ENCODE data around the gene ANO3. TPM values are rescaled to one million over a fixed set of nuclear protein-coding genes. Genes with fewer than 3 reads are reported as not detected.
"Not testable (repeated sequence)": the region's sequence is repeated elsewhere in the genome, so short reads cannot be mapped to it uniquely, and the experiment has no call there.

The ANO3 gene
- total RNA-seq, 2 experiments from 2014 or later = not detected

- TF ChIP-seq, protein P1, sequence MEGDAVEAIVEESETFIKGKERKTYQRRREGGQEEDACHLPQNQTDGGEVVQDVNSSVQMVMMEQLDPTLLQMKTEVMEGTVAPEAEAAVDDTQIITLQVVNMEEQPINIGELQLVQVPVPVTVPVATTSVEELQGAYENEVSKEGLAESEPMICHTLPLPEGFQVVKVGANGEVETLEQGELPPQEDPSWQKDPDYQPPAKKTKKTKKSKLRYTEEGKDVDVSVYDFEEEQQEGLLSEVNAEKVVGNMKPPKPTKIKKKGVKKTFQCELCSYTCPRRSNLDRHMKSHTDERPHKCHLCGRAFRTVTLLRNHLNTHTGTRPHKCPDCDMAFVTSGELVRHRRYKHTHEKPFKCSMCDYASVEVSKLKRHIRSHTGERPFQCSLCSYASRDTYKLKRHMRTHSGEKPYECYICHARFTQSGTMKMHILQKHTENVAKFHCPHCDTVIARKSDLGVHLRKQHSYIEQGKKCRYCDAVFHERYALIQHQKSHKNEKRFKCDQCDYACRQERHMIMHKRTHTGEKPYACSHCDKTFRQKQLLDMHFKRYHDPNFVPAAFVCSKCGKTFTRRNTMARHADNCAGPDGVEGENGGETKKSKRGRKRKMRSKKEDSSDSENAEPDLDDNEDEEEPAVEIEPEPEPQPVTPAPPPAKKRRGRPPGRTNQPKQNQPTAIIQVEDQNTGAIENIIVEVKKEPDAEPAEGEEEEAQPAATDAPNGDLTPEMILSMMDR (IDR thresholded peaks at IDR 0.05) = no peak
- no peaks in the 10 kb centered on the region for H3K36me3 ChIP-seq (ENCODE audit: insufficient read depth, low read length)
Observed at GRCh38 chr11:26286472-26287066, 45.4 kb upstream of the ANO3 start.

GRCh38 chr11:26287067-26287518 is 44.8 kb upstream of the ANO3 start:
- Histone ChIP-seq H3K27ac (ENCODE audit: low read depth in 1 of 2, low read length in 2 of 2) (no peak overlapping the region), H3K4me1 (ENCODE audit: insufficient read depth, low read length) (no peaks in the 10 kb centered on the region), H3K4me3 (ENCODE audit: low read length) (no peak overlapping the region), H3K9me3 (ENCODE audit: control insufficient read depth in 1 of 2, insufficient read depth in 1 of 2, low read length in 2 of 2) (no peaks in the 10 kb centered on the region), H3K27me3 (ENCODE audit: control insufficient read depth in 1 of 2, insufficient read depth in 2 of 2, low read length in 2 of 2) (no peaks in the 10 kb centered on the region), H3K36me3 (ENCODE audit: insufficient read depth, low read length) (no peaks in the 10 kb centered on the region)
- no peaks in the 10 kb centered on the region for H3K9me3 Mint-ChIP-seq
- no peak overlapping the region for H3K27ac Mint-ChIP-seq
- TF ChIP-seq, protein P1 (IDR thresholded peaks at IDR 0.05) = no peak
- intact Hi-C loops (cut with DNase I, micrococcal nuclease) = loop anchor here in 1 of 2 experiments (5.0 kb wide), 1 partner anchor 1200 kb away; no protein-coding TSS in a partner anchor
- no peaks in the 10 kb centered on the region for H3K4me1 Mint-ChIP-seq (ENCODE audit: low read depth)
- ChIA-PET POLR2A (no interaction called here), CTCF (no interaction called here)
- no peaks in the 10 kb centered on the region for H3K36me3 Mint-ChIP-seq (ENCODE audit: low read depth)
- ATAC-seq (ENCODE audit: poor library complexity) (no peak), DNase-seq (no peak)
- no peaks in the 10 kb centered on the region for H3K27me3 Mint-ChIP-seq
- no peak overlapping the region for H3K4me3 Mint-ChIP-seq

More at GRCh38 chr11:26286472-26287066, 45.4 kb upstream of the ANO3 start:
- peaks cover 4% of the 10 kb centered on the region for H3K27me3 Mint-ChIP-seq
- Histone ChIP-seq H3K27me3 (ENCODE audit: control insufficient read depth in 1 of 2, insufficient read depth in 2 of 2, low read length in 2 of 2) (no peaks in the 10 kb centered on the region), H3K4me3 (ENCODE audit: low read length) (no peak overlapping the region), H3K9me3 (ENCODE audit: control insufficient read depth in 1 of 2, insufficient read depth in 1 of 2, low read length in 2 of 2) (no peaks in the 10 kb centered on the region), H3K4me1 (ENCODE audit: insufficient read depth, low read length) (no peaks in the 10 kb centered on the region), H3K27ac (ENCODE audit: low read depth in 1 of 2, low read length in 2 of 2) (no peak overlapping the region)
- no peak overlapping the region for H3K27ac Mint-ChIP-seq
- H3K9me3 Mint-ChIP-seq = no peaks in the 10 kb centered on the region
- no peak overlapping the region for H3K4me3 Mint-ChIP-seq
- intact Hi-C loops (cut with DNase I, micrococcal nuclease) = loop anchor here in 1 of 2 experiments (5.0 kb wide), 1 partner anchor 1201 kb away; no protein-coding TSS in a partner anchor
- ChIA-PET CTCF (no interaction called here), POLR2A (no interaction called here)
- no peaks in the 10 kb centered on the region for H3K4me1 Mint-ChIP-seq (ENCODE audit: low read depth)
- ATAC-seq (ENCODE audit: poor library complexity) = no peak
- H3K36me3 Mint-ChIP-seq (ENCODE audit: low read depth) = no peaks in the 10 kb centered on the region
- DNase-seq = peak in 1 of 14 experiments; percentile 3

DNA sequence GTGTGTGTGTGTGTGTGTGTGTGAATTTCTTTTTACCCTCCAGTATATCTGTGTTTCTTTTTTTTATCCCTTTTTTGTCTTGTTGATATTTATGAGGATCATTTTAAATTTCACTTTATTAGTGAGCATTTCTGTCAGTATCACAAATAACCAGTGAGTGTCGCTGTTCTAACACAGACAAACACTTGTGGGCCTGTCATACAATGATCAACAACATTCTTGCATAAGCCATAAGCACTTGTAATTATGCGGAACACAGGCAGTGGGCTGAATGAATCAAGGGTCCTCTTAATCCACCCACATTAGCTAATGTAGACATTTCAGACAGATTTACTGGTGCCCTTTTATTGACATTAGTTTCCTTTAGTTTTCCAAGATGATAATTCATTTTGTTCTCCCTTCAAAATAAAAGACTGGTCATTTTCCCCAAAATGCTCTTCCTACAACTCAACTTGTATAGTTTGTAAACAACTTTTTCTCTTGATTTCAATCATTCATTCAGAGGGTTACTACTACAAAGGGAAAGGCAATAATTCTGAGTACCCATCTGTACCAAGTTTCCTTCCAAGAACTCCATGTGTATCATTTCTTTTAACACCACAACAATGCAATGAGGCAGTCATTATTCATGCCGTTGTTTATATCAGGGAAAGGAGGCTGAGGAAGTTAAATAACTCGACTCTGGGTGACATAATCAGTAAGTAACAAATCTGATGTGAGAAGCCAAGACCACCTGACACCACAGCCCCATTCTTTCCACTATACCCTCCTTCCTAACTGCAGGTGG is 34.5 kb upstream of the ANO3 start:
- no peaks in the 10 kb centered on the region for H3K27me3 Mint-ChIP-seq
- POLR2A ChIA-PET = no interaction called here
- H3K27ac Mint-ChIP-seq = no peak overlapping the region

GRCh38 chr11:26316372-26316771 is 15.6 kb upstream of the ANO3 start:
- DNase-seq; H3K27ac ChIP-seq (ENCODE audit: low read depth in 1 of 2, low read length in 2 of 2); H3K27me3 ChIP-seq (ENCODE audit: control insufficient read depth in 1 of 2, insufficient read depth in 2 of 2, low read length in 2 of 2); H3K4me3 Mint-ChIP-seq; H3K9me3 Mint-ChIP-seq; H3K27ac Mint-ChIP-seq; H3K4me3 ChIP-seq (ENCODE audit: low read length); intact Hi-C loops (cut with DNase I, micrococcal nuclease); ATAC-seq (ENCODE audit: poor library complexity); H3K9me3 ChIP-seq (ENCODE audit: control insufficient read depth in 1 of 2, insufficient read depth in 1 of 2, low read length in 2 of 2); H3K27me3 Mint-ChIP-seq; H3K36me3 ChIP-seq (ENCODE audit: insufficient read depth, low read length); H3K36me3 Mint-ChIP-seq (ENCODE audit: low read depth); H3K4me1 Mint-ChIP-seq (ENCODE audit: low read depth); H3K4me1 ChIP-seq (ENCODE audit: insufficient read depth, low read length); CTCF ChIA-PET; POLR2A ChIA-PET: not testable (repeated sequence)

More for the DNA sequence above, 34.5 kb upstream of the ANO3 start:
- H3K27me3 ChIP-seq (ENCODE audit: control insufficient read depth in 1 of 2, insufficient read depth in 2 of 2, low read length in 2 of 2) = no peaks in the 10 kb centered on the region
- ATAC-seq (ENCODE audit: poor library complexity) = peak; percentile 39
- no peak overlapping the region for H3K4me3 Mint-ChIP-seq
- intact Hi-C loops (cut with DNase I, micrococcal nuclease) = no loop called here
- no peak overlapping the region for H3K27ac ChIP-seq (ENCODE audit: low read depth in 1 of 2, low read length in 2 of 2)
- TF ChIP-seq, protein P1 (IDR thresholded peaks at IDR 0.05) = no peak
- DNase-seq = peak in 2 of 14 experiments; percentile 7 to 10
- H3K4me3 ChIP-seq (ENCODE audit: low read length) = no peak overlapping the region
- CTCF ChIA-PET = no interaction called here
- no peaks in the 10 kb centered on the region for H3K4me1 Mint-ChIP-seq (ENCODE audit: low read depth)
- H3K36me3 Mint-ChIP-seq (ENCODE audit: low read depth) = no peaks in the 10 kb centered on the region
- no peaks in the 10 kb centered on the region for H3K36me3 ChIP-seq (ENCODE audit: insufficient read depth, low read length)
- no peaks in the 10 kb centered on the region for H3K4me1 ChIP-seq (ENCODE audit: insufficient read depth, low read length)
- no peaks in the 10 kb centered on the region for H3K9me3 Mint-ChIP-seq
- no peaks in the 10 kb centered on the region for H3K9me3 ChIP-seq (ENCODE audit: control insufficient read depth in 1 of 2, insufficient read depth in 1 of 2, low read length in 2 of 2)
